PC-3 (cell line): ENCODE results near the gene CUEDC2. TPM values are rescaled to one million over a fixed set of nuclear protein-coding genes. Genes with fewer than 3 reads are reported as not detected.
"Not testable (repeated sequence)": the region's sequence is repeated elsewhere in the genome, so short reads cannot be mapped to it uniquely, and the experiment has no call there.

ENCODE experiments used
- ATAC-seq: fragments of 200-7000 bp; cut with Tn5 transposase; 2 replicates; pipeline ENCODE4 v1.9.1; 2020; ENCODE audit warnings: mild to moderate bottlenecking, moderate library complexity
- BruUV-seq: library from RNA; stranded (reverse); fragments of 400-500 nt; replicated peaks from 2 replicates; lab custom pipeline; 2021; lab: Mats Ljungman, UMichigan
- CTCF ChIA-PET: fragments of 300-600 bp; sonication (Branson Sonifier 250); formaldehyde crosslinking; loops from one replicate; lab custom pipeline; 2022; ENCODE audit warnings: antibody characterized with exemption; lab: Charles Lee
- POLR2A ChIA-PET: fragments of 300-600 bp; sonication (Branson Sonifier 250); formaldehyde crosslinking; loops from one replicate; lab custom pipeline; 2022; ENCODE audit warnings: antibody characterized with exemption; ENCODE audit not compliant: unreplicated experiment; lab: Charles Lee
- DNase-seq: peaks from one replicate; pipeline ENCODE4 v3.0.0-alpha.2; 2015
- H2AFZ ChIP-seq: fragments of 300-600 bp; sonication (generic); 2 replicates; pipeline ENCODE4 v1.6.0; 2016; ENCODE audit warnings: antibody characterized with exemption, low read length
- H3F3A ChIP-seq: fragments of 300-600 bp; sonication (generic); one replicate; pipeline ENCODE4 v1.6.0; 2017; ENCODE audit warnings: antibody characterized with exemption, low read length, control low read depth, mild to moderate bottlenecking; ENCODE audit not compliant: unreplicated experiment
- H3K27ac ChIP-seq: fragments of 300-600 bp; sonication (generic); 2 replicates; pipeline ENCODE4 v1.5.1; 2016; ENCODE audit warnings: mild to moderate bottlenecking, low read length
- H3K27me3 ChIP-seq: fragments of 300-600 bp; sonication (generic); 2 replicates; pipeline ENCODE4 v1.6.1; 2016; ENCODE audit warnings: low read length, mixed read lengths
- H3K36me3 ChIP-seq: fragments of 300-600 bp; sonication (generic); 2 replicates; pipeline ENCODE4 v1.6.1; 2016; ENCODE audit warnings: low read depth, mixed run types, low read length, mixed read lengths
- H3K4me1 ChIP-seq: fragments of 300-600 bp; sonication (generic); 2 replicates; pipeline ENCODE4 v1.5.1; 2016; ENCODE audit warnings: low read length; ENCODE audit not compliant: insufficient read depth
- H3K4me2 ChIP-seq: fragments of 300-600 bp; sonication (generic); 2 replicates; pipeline ENCODE4 v1.6.0; 2016; ENCODE audit warnings: low read length
- H3K4me3 ChIP-seq: fragments of 300-600 bp; sonication (generic); 2 replicates; pipeline ENCODE4 v1.5.1; 2016; ENCODE audit warnings: mild to moderate bottlenecking, low read length, mixed read lengths
- H3K79me2 ChIP-seq: fragments of 300-600 bp; sonication (generic); 2 replicates; pipeline ENCODE4 v1.6.1; 2017; ENCODE audit warnings: low read length, mixed read lengths
- H3K9ac ChIP-seq: fragments of 300-600 bp; sonication (generic); 2 replicates; pipeline ENCODE4 v1.6.0; 2016; ENCODE audit warnings: mild to moderate bottlenecking, low read length
- H3K9me2 ChIP-seq: fragments of 300-600 bp; sonication (generic); replicated peaks from 2 replicates; pipeline ENCODE4 v1.6.1; 2016; ENCODE audit warnings: mixed run types, low read length, mixed read lengths
- H3K9me3 ChIP-seq: fragments of 300-600 bp; sonication (generic); 2 replicates; pipeline ENCODE4 v1.6.1; 2016; ENCODE audit warnings: low read length, mixed read lengths
- H4K20me1 ChIP-seq: fragments of 300-600 bp; sonication (generic); 2 replicates; pipeline ENCODE4 v1.6.1; 2016; ENCODE audit warnings: low read length, mixed read lengths
- CTCF ChIP-seq: fragments of 300-600 bp; sonication (generic); conservative IDR thresholded peaks from 2 replicates; pipeline ENCODE4 v1.5.1; 2017; ENCODE audit warnings: antibody characterized with exemption, low read depth, mild to moderate bottlenecking, low read length
- EZH2 ChIP-seq: fragments of 300-600 bp; sonication (generic); IDR thresholded peaks from one replicate; pipeline ENCODE4 v1.6.1; 2017; ENCODE audit warnings: antibody characterized with exemption, mild to moderate bottlenecking, low read length; ENCODE audit not compliant: unreplicated experiment
- EZH2phosphoT487 ChIP-seq: fragments of 300-600 bp; sonication (generic); IDR thresholded peaks from 2 replicates; pipeline ENCODE4 v1.6.1; 2018; ENCODE audit warnings: mild to moderate bottlenecking, antibody characterized with exemption, low read length, borderline replicate concordance
- intact Hi-C: fragments of 100-400 bp; cut with micrococcal nuclease; formaldehyde crosslinking; loops from 2 replicates; pipeline ENCODE4 v1.9.0; 2023
- total RNA-seq: library from RNA; depleted of rRNA; stranded (reverse); fragments of >200 nt; gene quantifications from 2 replicates; pipeline ENCODE4 v1.2.3, GENCODE V29; 2014

CUEDC2 gene
- total RNA-seq, 1 experiment from 2014 or later = 51.4 TPM

GRCh38 chr10:102457591-102458150 is 25.3 kb upstream of the CUEDC2 start:
- BruUV-seq = no TSS peak
- CTCF ChIA-PET = no interaction called here

DNA sequence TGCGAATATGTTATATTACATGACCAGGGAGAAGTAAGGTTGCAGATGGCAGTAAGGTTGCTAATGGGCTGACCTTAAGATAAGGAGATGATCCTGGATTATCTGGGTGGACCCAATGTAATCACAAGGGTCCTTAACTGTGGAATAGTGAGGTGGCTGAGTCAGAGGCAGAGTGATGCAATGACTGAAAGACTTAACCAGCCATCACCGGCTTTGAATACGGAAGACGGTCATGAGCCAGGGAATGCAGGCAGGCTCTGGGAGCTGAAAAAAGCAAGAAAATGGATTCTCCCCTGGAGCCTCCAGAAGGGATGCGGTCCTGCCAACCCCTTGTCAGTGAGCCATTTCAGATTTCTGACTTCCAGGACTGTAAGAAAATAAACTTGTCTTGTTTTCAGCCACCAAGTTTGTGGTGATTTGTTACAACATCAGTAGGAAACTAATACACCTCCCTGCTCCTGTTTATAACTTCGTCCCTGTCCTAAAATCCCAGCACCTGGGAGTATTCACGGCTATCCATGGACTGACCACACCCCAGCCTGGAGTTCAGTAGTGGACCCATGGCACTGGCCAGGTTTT is 23.6 kb upstream of the CUEDC2 start:
- DNase-seq (no peak), ATAC-seq (no peak)
- Histone ChIP-seq H3K9me2 (no peaks in the 10 kb centered on the region), H3K36me3 (peaks cover 5% of the 10 kb centered on the region; the same call in 1 of the 2 replicates), H3K4me1 (peaks cover 16% of the 10 kb centered on the region), H3K27ac (no peak overlapping the region), H3F3A (no peaks in the 10 kb centered on the region), H2AFZ (no peak overlapping the region), H3K4me2 (no peak overlapping the region), H4K20me1 (0 out of 2 replicates have a peak, but pooled peaks cover 4% of the 10 kb centered on the region), H3K9ac (no peak overlapping the region), H3K79me2 (peaks cover 26% of the 10 kb centered on the region), H3K27me3 (no peaks in the 10 kb centered on the region), H3K9me3 (no peaks in the 10 kb centered on the region), H3K4me3 (no peak overlapping the region)
- ChIA-PET CTCF (no interaction called here), POLR2A (no interaction called here)
- no TSS peak for BruUV-seq
- intact Hi-C loops = no loop called here
- TF ChIP-seq EZH2phosphoT487 (no peak), EZH2 (no peak), CTCF (no peak)

More at GRCh38 chr10:102457591-102458150, 25.3 kb upstream of the CUEDC2 start:
- POLR2A ChIA-PET = no interaction called here
- DNase-seq (no peak), ATAC-seq (no peak)
- Histone ChIP-seq H2AFZ (no peak overlapping the region), H3K9ac (no peak overlapping the region), H3K4me3 (no peak overlapping the region), H3K79me2 (peaks cover 10% of the 10 kb centered on the region), H3K9me2 (no peaks in the 10 kb centered on the region), H3K27me3 (no peaks in the 10 kb centered on the region), H4K20me1 (no peaks in the 10 kb centered on the region), H3K27ac (no peak overlapping the region), H3F3A (no peaks in the 10 kb centered on the region), H3K36me3 (peaks cover 1% of the 10 kb centered on the region; the same call in 1 of the 2 replicates), H3K9me3 (no peaks in the 10 kb centered on the region), H3K4me2 (no peak overlapping the region), H3K4me1 (peaks cover 13% of the 10 kb centered on the region; the same call in 1 of the 2 replicates)
- TF ChIP-seq CTCF (no peak), EZH2 (no peak), EZH2phosphoT487 (no peak)
- intact Hi-C loops = no loop called here

DNA sequence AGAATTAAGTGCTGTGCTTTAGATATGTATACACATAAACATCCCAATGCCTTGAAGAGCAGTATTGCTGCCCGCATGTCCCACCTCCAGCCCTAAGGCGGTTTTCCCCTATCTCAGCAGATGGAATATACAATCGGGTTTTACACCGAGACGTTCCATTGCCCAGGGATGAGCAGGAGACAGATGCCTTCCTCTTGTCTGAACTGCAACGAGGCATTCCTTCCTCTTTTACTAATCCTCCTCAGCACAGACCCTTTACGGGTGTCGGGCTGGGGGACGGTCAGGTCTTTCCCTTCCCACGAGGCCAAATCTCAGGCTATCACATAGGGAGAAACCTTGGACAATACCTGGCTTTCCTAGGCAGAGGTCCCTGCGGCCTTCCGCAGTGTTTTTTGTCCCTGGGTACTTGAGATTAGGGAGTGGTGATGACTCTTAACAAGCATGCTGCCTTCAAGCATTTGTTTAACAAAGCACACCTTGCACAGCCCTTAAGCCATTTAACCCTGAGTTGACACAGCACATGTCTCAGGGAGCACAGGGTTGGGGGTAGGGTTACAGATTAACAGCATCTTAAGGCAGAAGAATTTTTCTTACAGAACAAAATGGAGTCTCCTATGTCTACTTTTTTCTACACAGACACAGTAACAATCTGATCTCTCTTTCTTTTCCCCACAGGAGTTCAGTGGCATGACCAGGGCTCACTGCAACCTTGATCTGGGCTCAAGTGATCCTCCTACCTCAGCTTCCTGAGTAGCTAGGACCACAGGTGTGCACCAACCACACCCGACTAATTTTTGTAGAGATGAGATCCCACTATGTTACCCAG is 22.5 kb upstream of the CUEDC2 start:
- POLR2A ChIA-PET, H3K4me3 ChIP-seq, H3K36me3 ChIP-seq, H3K4me2 ChIP-seq, H4K20me1 ChIP-seq, BruUV-seq, H2AFZ ChIP-seq, H3F3A ChIP-seq, H3K9me2 ChIP-seq, H3K9ac ChIP-seq, H3K27ac ChIP-seq, H3K27me3 ChIP-seq, ATAC-seq, H3K9me3 ChIP-seq, intact Hi-C loops, CTCF ChIA-PET, DNase-seq: not testable (repeated sequence)
- Histone ChIP-seq H3K4me1 (peaks cover 16% of the 10 kb centered on the region), H3K79me2 (peaks cover 29% of the 10 kb centered on the region)
